ENCODE results near the gene MED7. TPM values are rescaled to one million over a fixed set of nuclear protein-coding genes. Genes with fewer than 3 reads are reported as not detected.

MED7 gene
- total RNA-seq, 1 experiment from 2014 or later, result 17.7 TPM

- in situ Hi-C loops (cut with HindIII; ENCODE audit: low pct_unique_long_range_greater_than_20kb, low sequenced_read_pairs), result no loop called here
These were observed 22.6 kb downstream of the MED7 start for GRCh38 chr5:157120102-157120501.

GRCh38 chr5:157116483-157116954 lies 26.1 kb downstream of the MED7 start:
- DNase-seq (ENCODE audit: low read depth, low spot score), result no peak
- in situ Hi-C loops (cut with HindIII; ENCODE audit: low pct_unique_long_range_greater_than_20kb, low sequenced_read_pairs), result no loop called here

More at GRCh38 chr5:157120102-157120501, 22.6 kb downstream of the MED7 start:
- no peak for DNase-seq (ENCODE audit: low read depth, low spot score)

DNA sequence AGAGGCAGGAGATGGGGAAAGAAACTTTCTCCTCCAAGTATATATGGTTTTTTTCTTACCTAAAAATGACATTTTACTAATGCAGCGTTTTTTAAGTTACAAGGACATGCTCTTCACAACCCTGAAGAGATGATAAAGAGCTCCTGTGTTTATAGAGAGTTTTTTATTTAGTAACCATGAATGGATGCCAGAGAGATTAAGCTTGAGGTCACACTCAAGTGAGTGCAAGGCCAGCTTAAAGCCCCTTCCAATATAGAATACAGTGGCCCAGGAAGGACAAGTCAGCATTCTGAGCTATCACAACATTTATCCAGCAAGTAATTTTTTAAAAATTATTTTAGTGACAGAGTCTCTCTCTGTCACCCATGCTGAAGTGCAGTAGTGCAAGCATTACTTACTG lies 27.2 kb downstream of the MED7 start:
- no peak for DNase-seq (ENCODE audit: low read depth, low spot score)
- in situ Hi-C loops (cut with HindIII; ENCODE audit: low pct_unique_long_range_greater_than_20kb, low sequenced_read_pairs), result no loop called here

- no peak for DNase-seq (ENCODE audit: low read depth, low spot score)
- in situ Hi-C loops (cut with HindIII; ENCODE audit: low pct_unique_long_range_greater_than_20kb, low sequenced_read_pairs), result no loop called here
These were observed 27.7 kb downstream of the MED7 start for GRCh38 chr5:157115012-157115411.

DNA sequence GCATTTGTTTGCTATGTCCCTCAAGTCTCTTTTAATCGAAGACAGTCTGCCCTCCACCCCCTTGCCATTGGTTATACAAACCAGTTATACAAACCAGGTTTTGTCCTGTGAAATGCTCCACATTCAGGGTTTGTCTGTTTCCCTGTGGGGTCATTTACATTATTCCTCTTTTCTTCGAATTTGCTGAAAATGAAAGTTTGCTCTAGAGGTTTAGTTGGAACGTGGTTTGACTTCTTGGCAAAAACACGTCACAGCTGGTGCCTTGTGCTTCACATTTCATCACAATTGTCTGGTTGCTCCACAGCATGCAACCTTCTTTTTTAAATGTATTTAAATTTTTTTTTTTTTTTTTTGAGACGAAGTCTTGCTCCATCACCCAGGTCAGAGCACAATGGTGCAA lies 29.7 kb downstream of the MED7 start:
- in situ Hi-C loops (cut with HindIII; ENCODE audit: low pct_unique_long_range_greater_than_20kb, low sequenced_read_pairs), result no loop called here
- DNase-seq (ENCODE audit: low read depth, low spot score), result no peak

DNA sequence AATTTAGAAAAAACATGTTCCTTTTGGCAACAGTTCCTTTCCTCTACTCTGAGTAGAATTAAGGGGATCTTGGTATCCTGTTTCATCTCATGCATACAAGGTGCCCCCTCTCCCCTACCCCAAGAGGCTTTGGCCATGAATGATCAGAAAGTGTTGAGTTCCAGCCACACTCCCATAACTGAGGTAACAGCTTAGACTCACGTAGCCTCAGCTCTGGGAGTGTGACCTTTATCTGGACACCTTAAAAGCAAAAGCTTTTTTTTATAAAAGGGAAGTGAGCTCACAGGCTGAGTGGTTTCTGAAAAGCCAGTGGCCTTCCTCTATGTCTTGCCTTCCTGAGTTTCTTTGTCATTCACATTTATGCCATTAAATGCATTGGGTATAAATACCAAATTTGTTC lies 32.9 kb downstream of the MED7 start:
- DNase-seq (ENCODE audit: low read depth, low spot score), result no peak
- in situ Hi-C loops (cut with HindIII; ENCODE audit: low pct_unique_long_range_greater_than_20kb, low sequenced_read_pairs), result no loop called here

DNA sequence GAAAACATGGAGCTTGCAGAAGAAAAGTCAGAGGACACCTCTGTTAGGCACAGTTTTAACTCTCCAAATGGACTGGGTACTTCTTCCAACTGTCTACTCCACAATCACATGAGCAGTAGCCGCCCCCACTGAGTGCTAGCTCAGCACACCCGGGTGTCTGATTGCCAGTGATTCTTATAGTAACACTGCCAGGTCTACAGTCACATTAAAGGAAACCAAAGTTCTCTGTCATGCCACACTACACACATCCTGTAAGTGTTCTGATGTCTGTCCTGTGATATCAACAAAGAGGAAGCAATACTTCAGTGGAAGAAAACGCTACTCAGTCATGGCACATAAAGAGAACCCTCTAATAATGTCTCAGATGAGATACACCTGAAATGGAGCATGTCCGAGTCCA lies 33.7 kb downstream of the MED7 start, which contains the start of gene HAVCR2:
HAVCR2 (minus strand) TSS at position 69 of the 400 bp plus-strand sequence; CDS start at position 8, 61 bp downstream.
- no peak for DNase-seq (ENCODE audit: low read depth, low spot score)
- in situ Hi-C loops (cut with HindIII; ENCODE audit: low pct_unique_long_range_greater_than_20kb, low sequenced_read_pairs), result no loop called here

DNA sequence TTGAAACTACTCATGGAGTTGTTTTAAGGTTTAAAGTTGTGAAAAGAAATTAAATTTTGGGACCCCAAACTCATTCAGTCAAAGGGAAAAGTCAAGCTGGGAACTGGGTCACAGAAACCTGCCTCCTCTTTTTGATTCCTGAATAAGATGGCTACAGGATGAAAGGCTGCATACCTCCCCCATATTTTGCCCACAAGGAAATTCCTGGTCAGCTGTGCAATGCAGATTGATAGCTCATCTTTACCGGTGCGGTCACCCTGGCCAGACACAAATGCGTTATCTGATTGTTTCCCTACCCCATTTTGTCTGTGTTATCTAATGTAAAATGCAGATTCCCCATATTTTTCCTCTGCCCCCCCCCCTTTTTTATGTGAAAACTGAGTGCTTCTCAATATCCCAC lies 35.2 kb downstream of the MED7 start:
- in situ Hi-C loops (cut with HindIII; ENCODE audit: low pct_unique_long_range_greater_than_20kb, low sequenced_read_pairs), result no loop called here
- DNase-seq (ENCODE audit: low read depth, low spot score), result no peak

DNA sequence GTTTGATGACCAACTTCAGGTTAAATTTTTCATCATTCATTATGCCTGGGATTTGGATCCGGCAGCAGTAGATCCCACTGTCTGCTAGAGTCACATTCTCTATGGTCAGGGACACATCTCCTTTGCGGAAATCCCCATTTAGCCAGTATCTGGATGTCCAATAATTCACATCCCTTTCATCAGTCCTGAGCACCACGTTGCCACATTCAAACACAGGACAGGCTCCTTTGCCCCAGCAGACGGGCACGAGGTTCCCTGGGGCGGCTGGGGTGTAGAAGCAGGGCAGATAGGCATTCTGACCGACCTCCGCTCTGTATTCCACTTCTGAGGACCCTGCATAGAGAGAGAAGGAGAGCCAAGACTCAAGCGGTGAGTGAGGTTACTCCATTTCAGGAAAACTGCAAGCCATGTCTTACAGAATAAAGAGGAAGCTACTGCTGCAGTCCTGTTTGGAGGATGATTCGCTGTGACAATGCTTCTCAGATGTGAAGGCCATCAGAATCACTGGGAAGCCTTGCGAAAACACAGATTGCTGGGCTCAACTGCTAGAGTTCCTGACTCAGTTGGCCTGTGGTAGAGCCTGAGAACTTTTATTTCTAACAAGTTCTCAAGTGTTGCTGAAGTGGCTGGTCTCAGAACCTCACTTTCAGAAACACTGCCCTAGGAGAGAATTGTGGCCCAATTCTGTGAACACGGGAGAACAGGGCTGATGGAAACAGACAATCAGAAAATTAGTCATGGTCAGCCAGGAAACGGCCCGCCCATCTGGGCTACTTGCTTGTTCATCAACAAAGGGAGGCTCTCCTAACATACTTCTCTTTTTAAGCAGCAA lies 35.8 kb downstream of the MED7 start:
- in situ Hi-C loops (cut with HindIII; ENCODE audit: low pct_unique_long_range_greater_than_20kb, low sequenced_read_pairs), result no loop called here
- DNase-seq (ENCODE audit: low read depth, low spot score), result no peak

DNA sequence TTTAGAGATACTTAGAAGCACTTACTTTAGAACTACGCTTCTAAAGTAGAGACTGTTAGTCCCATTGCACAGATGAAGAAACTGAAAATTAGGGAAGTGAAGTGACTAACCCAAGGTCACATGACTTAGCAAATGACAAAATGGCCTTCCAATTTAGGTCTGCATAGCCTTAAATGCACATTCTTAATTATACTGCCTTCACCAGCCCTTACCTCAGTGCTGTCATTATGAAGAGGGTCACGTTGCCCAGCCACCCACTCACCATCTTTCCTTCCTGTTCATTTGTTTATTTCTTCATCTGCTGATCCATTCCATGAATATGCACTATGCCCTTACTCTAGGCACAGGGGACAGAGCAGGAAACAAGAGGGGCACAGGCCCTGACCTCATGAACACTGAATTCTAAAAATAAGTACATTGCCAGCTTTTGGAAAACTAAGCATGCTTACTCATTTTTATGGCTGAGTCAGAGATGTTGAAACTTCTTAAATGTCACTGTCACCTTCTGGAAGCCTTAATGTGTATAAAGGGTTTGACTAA lies 42.5 kb downstream of the MED7 start:
- in situ Hi-C loops (cut with HindIII; ENCODE audit: low pct_unique_long_range_greater_than_20kb, low sequenced_read_pairs), result no loop called here
- DNase-seq (ENCODE audit: low read depth, low spot score), result no peak

GRCh38 chr5:157088342-157088990 lies 54.2 kb downstream of the MED7 start:
- in situ Hi-C loops (cut with HindIII; ENCODE audit: low pct_unique_long_range_greater_than_20kb, low sequenced_read_pairs), result no loop called here
- DNase-seq (ENCODE audit: low read depth, low spot score), result no peak

Other genes starting within 250 kb of the MED7 start
- gene TIMD4, start 179.6 kb downstream of the MED7 start, total RNA-seq (2014; rRNA removed; shearing (Covaris generic)), result not detected in 2 replicates
- not detected in 2 replicates for gene HAVCR1, start 83.7 kb downstream of the MED7 start, total RNA-seq (2014; rRNA removed; shearing (Covaris generic))
- not detected in 2 replicates for gene HAVCR2, start 33.8 kb downstream of the MED7 start, total RNA-seq (2014; rRNA removed; shearing (Covaris generic))
- not detected in 2 replicates for gene GARIN3, start 23.4 kb upstream of the MED7 start, total RNA-seq (2014; rRNA removed; shearing (Covaris generic))
- 20.6 and 22.2 TPM in 2 replicates for gene ITK, start 38.0 kb upstream of the MED7 start, total RNA-seq (2014; rRNA removed; shearing (Covaris generic))
- gene CYFIP2, start 123.3 kb upstream of the MED7 start, total RNA-seq (2014; rRNA removed; shearing (Covaris generic)), result 10.1 and 11.0 TPM in 2 replicates

Measured in SK-MEL-5 (cell line).